SJCRH30 (cell line): ENCODE results near the gene CFAP45. TPM values are rescaled to one million over a fixed set of nuclear protein-coding genes. Genes with fewer than 3 reads are reported as not detected.

ENCODE experiments used
- DNase-seq, 2 experiments: peaks; one replicate each; pipeline ENCODE4 v3.0.0-alpha.2; 2015 to 2020
- H3K27ac ChIP-seq: fragments of 250-450 bp; sonication (Bioruptor Pico); 2 replicates; pipeline ENCODE4 v1.5.1; 2020; ENCODE audit warnings: mild to moderate bottlenecking, moderate library complexity
- H3K27me3 ChIP-seq: fragments of 250-450 bp; sonication (Bioruptor Pico); 2 replicates; pipeline ENCODE4 v1.5.1; 2020; ENCODE audit warnings: mild to moderate bottlenecking, moderate library complexity
- H3K36me3 ChIP-seq: fragments of 250-450 bp; sonication (Bioruptor Pico); 2 replicates; pipeline ENCODE4 v1.5.1; 2020; ENCODE audit warnings: mild to moderate bottlenecking, moderate library complexity
- H3K4me1 ChIP-seq: fragments of 250-450 bp; sonication (Bioruptor Pico); 2 replicates; pipeline ENCODE4 v1.5.1; 2020; ENCODE audit warnings: mild to moderate bottlenecking, moderate library complexity
- H3K4me3 ChIP-seq: fragments of 250-450 bp; sonication (Bioruptor Pico); 2 replicates; pipeline ENCODE4 v1.5.1; 2020; ENCODE audit warnings: mild to moderate bottlenecking, moderate library complexity
- H3K9me3 ChIP-seq: fragments of 250-450 bp; sonication (Bioruptor Pico); replicated peaks from 2 replicates; pipeline ENCODE4 v1.5.1; 2020; ENCODE audit warnings: mild to moderate bottlenecking, moderate library complexity
- total RNA-seq: library from RNA; depleted of rRNA; stranded (reverse); fragments of >200 nt; shearing (Covaris generic); gene quantifications from 2 replicates; pipeline ENCODE4 v1.2.3, GENCODE V29; 2014

Gene CFAP45
- total RNA-seq, 1 experiment from 2014 or later: 0.42 TPM

DNA sequence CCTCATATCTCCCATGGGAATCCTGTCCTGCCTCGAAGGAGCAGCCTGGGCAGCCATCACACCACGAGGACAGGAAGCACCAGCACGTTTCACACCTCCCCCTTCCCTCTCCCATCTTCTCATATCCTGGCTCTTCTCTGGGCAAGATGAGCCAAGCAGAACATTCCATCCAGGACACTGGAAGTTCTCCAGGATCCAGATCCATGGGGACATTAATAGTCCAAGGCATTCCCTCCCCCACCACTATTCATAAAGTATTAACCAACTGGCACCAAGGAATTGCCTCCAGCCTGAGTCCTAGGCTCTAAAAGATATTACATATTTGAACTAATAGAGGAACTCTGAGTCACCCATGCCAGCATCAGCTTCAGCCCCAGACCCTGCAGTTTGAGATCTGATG lies 64.6 kb downstream of the CFAP45 start:
- Histone ChIP-seq H3K4me1 (no peaks in the 10 kb centered on the region), H3K27ac (no peak overlapping the region), H3K36me3 (no peaks in the 10 kb centered on the region), H3K27me3 (no peaks in the 10 kb centered on the region), H3K9me3 (no peaks in the 10 kb centered on the region), H3K4me3 (no peak overlapping the region)
- no peak for DNase-seq

DNA sequence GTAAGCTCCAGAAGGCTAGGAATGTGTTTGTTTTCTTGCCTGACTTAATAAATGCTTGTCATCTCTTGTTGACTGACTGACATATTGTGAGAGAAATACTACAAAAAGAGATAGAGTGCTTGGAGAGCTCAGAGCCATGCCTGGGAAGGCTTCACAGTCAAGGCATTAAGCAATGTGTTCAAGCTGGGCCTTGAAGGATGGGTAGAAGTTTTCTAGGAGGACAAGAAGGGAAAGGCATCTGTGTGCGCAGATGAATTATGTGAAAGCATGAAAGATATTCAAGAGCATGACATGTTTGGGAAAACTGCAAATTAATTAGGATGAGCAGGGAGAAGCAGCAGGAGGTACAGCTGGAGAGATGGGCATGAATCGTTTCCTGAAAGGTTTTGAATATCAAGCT lies 67.7 kb downstream of the CFAP45 start:
- H3K4me1 ChIP-seq: no peaks in the 10 kb centered on the region
- H3K4me3 ChIP-seq: no peak overlapping the region
- no peak overlapping the region for H3K27ac ChIP-seq
- H3K9me3 ChIP-seq: no peaks in the 10 kb centered on the region
- H3K27me3 ChIP-seq: peaks cover 9% of the 10 kb centered on the region; the same call in 1 of the 2 replicates
- no peaks in the 10 kb centered on the region for H3K36me3 ChIP-seq
- no peak for DNase-seq

DNA sequence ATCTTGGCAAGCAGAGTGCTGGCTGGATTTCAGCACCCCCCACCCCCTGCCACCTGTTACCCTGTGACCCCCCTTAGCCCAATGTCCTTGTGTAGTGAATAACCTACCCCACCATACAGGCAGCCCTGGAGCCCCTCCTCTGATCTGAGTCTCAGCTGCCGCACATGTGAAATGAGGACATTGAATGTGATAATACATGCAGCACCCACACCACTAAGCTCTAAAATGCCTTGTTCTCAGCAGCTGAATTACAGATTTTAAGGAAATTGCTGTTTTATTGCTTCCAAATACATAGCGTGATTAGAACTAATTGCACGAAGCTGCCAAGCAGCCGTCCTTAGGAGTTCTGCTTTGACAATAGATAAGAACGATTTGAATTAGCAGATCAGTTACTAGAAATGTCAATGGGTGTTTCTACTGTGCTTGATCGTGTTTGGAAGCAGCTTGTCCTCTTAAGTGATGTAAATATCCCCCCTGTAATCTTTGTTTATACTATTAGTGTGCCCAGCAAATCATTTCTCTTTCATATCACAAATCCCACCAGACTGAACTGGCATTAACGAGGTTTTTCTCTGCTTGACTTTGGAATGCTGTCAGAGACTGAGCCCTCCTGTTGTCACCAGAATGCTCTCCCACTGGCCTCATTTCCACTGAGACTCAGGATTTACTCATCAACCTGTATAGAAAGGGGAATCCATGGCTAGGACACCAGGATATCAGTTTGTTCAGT lies 68.4 kb downstream of the CFAP45 start:
- H3K27me3 ChIP-seq: peaks cover 9% of the 10 kb centered on the region; the same call in 1 of the 2 replicates
- H3K36me3 ChIP-seq: no peaks in the 10 kb centered on the region
- H3K4me1 ChIP-seq: no peaks in the 10 kb centered on the region
- no peaks in the 10 kb centered on the region for H3K9me3 ChIP-seq
- no peak overlapping the region for H3K27ac ChIP-seq
- no peak overlapping the region for H3K4me3 ChIP-seq
- no peak for DNase-seq

DNA sequence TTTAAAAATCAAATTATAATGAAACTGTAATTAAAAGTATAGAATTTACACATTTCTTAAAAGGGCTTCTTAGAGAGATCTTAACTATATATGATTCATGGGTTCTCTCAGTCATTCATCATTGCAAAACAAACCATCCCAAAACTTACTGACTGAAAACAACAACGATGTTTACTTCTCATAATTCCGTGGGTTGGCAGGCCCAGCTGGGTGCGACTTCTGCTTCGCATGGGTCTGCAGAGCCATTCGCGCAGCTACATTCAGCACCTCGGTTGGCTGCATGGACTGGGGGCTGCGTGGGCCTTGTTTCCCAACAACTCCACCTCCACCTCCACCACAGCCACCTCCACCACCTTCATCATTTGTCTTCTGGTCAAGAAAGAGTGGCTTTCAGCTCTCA lies 69.2 kb downstream of the CFAP45 start:
- peaks cover 9% of the 10 kb centered on the region; the same call in 1 of the 2 replicates for H3K27me3 ChIP-seq
- no peak overlapping the region for H3K4me3 ChIP-seq
- DNase-seq: no peak
- no peaks in the 10 kb centered on the region for H3K4me1 ChIP-seq
- no peaks in the 10 kb centered on the region for H3K36me3 ChIP-seq
- H3K9me3 ChIP-seq: no peaks in the 10 kb centered on the region
- no peak overlapping the region for H3K27ac ChIP-seq

DNA sequence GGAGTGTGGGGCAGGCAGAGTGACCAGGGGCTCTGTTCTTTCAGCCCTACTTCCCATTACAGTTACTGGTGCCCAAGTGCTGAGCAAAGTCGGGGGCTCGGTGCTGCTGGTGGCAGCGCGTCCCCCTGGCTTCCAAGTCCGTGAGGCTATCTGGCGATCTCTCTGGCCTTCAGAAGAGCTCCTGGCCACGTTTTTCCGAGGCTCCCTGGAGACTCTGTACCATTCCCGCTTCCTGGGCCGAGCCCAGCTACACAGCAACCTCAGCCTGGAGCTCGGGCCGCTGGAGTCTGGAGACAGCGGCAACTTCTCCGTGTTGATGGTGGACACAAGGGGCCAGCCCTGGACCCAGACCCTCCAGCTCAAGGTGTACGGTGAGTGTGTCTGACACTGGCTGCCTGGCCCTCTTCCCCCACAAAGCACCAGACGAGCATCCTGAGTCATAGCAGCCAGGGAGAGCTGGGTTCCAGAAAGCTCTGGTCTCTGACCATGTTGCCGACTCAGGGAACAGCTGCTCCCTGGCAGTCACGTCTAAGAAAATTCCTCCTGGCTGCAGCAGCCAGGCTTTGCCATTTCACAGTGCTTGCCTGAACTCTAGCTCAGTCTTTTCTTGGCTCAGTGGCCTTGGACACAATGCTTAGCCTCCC lies 70.0 kb downstream of the CFAP45 start:
- peak; percentile 12 to 26 for DNase-seq
- Histone ChIP-seq H3K27me3 (peaks cover 9% of the 10 kb centered on the region; the same call in 1 of the 2 replicates), H3K27ac (no peak overlapping the region), H3K36me3 (no peaks in the 10 kb centered on the region), H3K4me1 (no peaks in the 10 kb centered on the region), H3K4me3 (no peak overlapping the region), H3K9me3 (no peaks in the 10 kb centered on the region)

DNA sequence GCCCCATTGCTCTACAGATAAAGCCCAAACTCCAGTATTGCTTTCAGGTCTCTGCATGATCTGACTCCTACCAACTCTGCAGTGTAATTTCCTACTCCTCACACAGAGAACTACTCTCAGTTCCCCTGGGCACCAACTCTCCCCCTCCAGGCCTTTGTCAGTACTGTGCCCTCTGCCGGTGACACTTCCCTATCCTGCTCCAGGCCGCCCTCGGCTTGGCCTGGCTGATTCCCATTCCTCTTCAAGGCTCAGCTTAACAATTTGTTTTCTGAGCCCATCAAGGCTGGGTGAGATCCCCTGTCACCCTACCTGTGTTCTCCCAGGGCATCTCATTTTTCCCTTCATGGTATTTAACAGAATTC lies 70.7 kb downstream of the CFAP45 start:
- Histone ChIP-seq H3K27ac (no peak overlapping the region), H3K4me3 (no peak overlapping the region), H3K4me1 (no peaks in the 10 kb centered on the region), H3K27me3 (peaks cover 9% of the 10 kb centered on the region; the same call in 1 of the 2 replicates), H3K36me3 (no peaks in the 10 kb centered on the region), H3K9me3 (no peaks in the 10 kb centered on the region)
- no peak for DNase-seq

DNA sequence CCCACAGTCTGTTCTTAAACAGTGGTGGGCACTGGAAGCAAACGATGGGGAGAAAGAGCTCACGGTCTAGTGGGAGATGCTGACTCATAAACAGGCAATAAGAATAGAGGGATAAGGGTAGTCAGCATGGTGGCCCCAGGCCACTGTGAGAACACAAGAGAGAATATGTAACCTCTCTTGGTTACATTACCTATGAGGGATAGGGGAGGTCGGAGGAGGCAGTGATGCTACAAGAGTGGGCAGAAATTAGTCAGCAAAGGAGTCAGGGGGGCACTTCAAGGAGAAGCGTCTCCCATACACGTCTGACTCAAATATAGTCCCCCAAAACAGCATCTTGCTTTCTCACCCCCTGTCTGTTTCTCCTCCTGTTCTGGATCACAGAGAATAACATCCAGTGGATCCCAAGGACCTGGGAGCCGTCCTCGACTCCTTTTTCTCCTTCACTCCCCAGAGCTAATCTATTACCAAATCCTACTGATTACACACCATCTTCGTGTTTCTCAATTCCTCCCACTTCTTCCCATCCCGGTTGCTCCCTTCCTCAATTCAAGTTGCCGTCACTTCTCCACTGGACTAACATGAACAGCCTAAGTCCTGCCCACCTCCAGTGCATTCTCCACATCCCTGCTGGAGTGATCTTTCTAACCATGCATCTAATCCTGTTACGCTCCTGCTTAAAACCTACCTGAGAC lies 71.2 kb downstream of the CFAP45 start:
- no peak overlapping the region for H3K4me3 ChIP-seq
- H3K36me3 ChIP-seq: no peaks in the 10 kb centered on the region
- no peaks in the 10 kb centered on the region for H3K4me1 ChIP-seq
- H3K9me3 ChIP-seq: no peaks in the 10 kb centered on the region
- H3K27ac ChIP-seq: no peak overlapping the region
- no peak for DNase-seq
- peaks cover 9% of the 10 kb centered on the region; the same call in 1 of the 2 replicates for H3K27me3 ChIP-seq

DNA sequence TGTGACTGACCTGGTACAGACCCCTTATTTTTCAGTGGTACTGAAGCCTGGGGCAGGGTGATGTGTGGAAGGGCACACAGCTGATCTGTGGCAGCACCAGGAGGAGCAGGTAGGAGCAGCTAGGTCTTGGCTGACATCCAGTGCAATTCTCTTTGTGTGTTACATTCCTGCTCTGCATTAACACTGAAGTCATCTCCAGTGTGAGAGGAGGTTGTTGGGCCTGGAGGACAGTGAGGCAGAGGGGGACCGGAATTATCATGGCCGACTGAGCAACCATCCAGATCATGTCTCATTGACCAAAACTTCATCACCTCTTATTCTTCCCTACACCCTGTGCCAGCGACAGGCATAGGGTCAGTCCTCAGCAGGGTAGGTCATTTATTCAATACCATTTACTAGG lies 71.8 kb downstream of the CFAP45 start:
- Histone ChIP-seq H3K4me3 (no peak overlapping the region), H3K4me1 (no peaks in the 10 kb centered on the region), H3K27ac (no peak overlapping the region), H3K36me3 (no peaks in the 10 kb centered on the region), H3K9me3 (no peaks in the 10 kb centered on the region), H3K27me3 (peaks cover 9% of the 10 kb centered on the region; the same call in 1 of the 2 replicates)
- no peak for DNase-seq

DNA sequence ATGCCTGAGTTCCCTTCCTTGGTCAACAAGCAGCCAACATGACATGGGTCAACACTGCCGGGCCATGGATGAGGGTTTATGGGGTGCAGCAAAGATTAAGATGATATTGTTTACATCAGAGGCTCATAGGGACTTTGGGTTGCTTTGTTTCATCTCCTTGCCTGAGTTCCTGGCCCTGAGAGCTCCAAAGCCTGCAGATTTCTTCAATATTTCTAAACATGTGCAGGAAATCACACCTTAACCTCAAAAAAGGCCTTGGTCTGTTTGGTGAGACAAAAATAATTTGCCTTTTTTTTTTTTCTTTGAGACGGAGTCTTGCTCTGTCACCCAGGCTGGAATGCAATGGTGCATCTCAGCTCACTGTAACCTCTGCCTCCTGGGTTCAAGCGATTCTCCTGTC lies 72.4 kb downstream of the CFAP45 start:
- H3K27me3 ChIP-seq: peaks cover 9% of the 10 kb centered on the region; the same call in 1 of the 2 replicates
- no peak overlapping the region for H3K4me3 ChIP-seq
- no peaks in the 10 kb centered on the region for H3K9me3 ChIP-seq
- no peaks in the 10 kb centered on the region for H3K4me1 ChIP-seq
- no peak overlapping the region for H3K27ac ChIP-seq
- DNase-seq: no peak
- no peaks in the 10 kb centered on the region for H3K36me3 ChIP-seq

DNA sequence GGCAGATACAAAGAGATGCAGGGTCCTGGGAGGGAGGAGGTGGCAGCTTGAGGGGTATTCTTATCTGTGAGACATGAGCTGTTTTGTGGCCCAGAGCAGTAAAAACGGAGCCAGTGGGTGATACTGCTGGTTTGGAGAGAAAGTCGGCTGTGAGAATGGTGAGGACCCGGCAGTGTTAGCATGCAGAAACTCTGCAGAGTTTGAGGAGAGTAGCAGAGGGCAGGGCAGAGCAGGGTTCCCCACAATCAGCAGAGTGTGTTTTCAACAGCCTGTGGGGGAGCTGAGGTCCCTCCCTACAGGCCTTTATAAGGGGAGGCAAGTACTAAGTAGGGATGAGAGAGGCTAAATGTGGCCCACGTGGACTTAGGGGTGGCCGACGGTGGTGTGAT lies 72.9 kb downstream of the CFAP45 start:
- H3K4me1 ChIP-seq: no peaks in the 10 kb centered on the region
- peaks cover 9% of the 10 kb centered on the region; the same call in 1 of the 2 replicates for H3K27me3 ChIP-seq
- DNase-seq: no peak
- no peak overlapping the region for H3K4me3 ChIP-seq
- H3K27ac ChIP-seq: no peak overlapping the region
- no peaks in the 10 kb centered on the region for H3K9me3 ChIP-seq
- no peaks in the 10 kb centered on the region for H3K36me3 ChIP-seq

DNA sequence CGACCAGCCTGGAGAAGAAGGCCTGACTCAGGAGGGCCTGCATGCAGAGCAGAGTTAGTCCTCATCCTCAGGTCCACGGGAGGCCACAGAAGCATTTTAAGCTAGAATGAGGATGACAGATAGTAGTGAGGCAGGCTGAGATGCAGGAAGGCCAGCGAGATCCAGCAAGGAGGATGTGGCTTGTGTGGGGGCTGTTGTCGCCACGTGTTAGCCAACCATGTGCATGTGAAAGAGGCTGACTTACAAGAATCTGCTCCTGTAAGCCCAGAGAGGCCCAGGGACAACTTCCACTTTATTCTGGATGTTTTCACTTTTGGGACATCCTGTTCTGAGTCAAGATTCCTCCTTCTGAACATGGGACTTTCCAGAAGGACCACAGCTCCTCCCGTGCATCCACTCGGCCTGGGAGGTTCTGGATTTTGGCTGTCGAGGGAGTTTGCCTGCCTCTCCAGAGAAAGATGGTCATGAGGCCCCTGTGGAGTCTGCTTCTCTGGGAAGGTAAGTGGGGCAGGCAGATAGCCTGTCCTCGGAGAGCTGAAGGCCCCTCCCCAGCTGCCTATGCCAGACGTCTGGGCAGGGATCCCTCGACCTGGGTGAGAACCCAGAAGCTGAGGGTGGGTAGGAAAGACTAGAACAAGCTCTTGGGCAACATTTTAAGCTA lies 73.4 kb downstream of the CFAP45 start, which contains the start of gene SLAMF8:
Gene SLAMF8, plus strand, starts transcription at position 433 of the 661 bp plus-strand sequence. Its CDS starts 26 bp downstream, at position 459.
- H3K4me1 ChIP-seq: no peaks in the 10 kb centered on the region
- no peak within 1 kb of the TSS for H3K4me3 ChIP-seq
- DNase-seq: no peak
- H3K9me3 ChIP-seq: no peaks in the 10 kb centered on the region
- H3K27ac ChIP-seq: no peak within 1 kb of the TSS
- H3K36me3 ChIP-seq: no peaks in the 10 kb centered on the region
- peaks cover 9% of the 10 kb centered on the region; the same call in 1 of the 2 replicates for H3K27me3 ChIP-seq

DNA sequence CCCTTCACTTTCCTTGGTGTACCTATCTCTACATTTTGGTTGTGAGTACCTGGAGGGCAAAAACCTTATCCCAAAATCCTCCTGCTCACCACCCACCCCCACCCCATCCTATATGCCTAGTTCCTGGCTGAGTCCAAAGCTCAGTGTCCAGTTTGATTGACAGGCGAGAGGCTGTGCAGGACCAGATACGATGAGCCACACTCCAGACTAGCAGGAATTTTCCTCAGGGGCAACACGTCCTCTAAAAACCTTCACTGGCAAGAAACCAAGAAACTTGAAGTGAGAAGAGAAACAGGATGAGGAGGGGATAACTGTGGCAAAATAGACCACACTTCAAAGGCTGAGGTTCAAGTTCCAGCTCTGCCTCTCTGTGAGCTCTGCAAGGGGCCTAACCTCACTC lies 74.4 kb downstream of the CFAP45 start:
- Histone ChIP-seq H3K36me3 (no peaks in the 10 kb centered on the region), H3K9me3 (no peaks in the 10 kb centered on the region), H3K27me3 (peaks cover 9% of the 10 kb centered on the region; the same call in 1 of the 2 replicates), H3K4me3 (no peak overlapping the region), H3K27ac (no peak overlapping the region), H3K4me1 (no peaks in the 10 kb centered on the region)
- DNase-seq: no peak

DNA sequence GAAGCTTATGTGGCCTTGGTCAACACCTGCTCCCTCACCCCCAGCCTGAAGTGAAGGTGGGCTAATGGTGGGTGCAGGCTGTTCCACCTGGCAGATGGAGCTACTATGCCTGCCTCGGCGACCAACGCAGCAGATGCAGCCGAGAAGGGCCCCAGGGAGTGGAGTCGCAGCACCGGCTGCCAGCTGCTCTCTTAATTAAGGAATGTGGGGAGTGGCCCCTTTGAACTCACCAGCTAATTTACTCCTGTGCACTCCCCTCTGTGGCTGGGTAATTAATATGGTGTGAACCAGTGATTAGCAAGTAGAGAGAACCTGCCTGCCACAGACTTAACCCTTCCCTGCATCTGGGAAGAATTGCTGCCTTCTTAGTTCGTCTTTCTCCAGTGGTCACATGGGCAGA lies 76.6 kb downstream of the CFAP45 start:
- DNase-seq: no peak
- no peak overlapping the region for H3K4me3 ChIP-seq

More for the DNA sequence above, 76.6 kb downstream of the CFAP45 start:
- H3K4me1 ChIP-seq: no peaks in the 10 kb centered on the region
- no peaks in the 10 kb centered on the region for H3K9me3 ChIP-seq
- H3K27me3 ChIP-seq: no peaks in the 10 kb centered on the region; the same call in 1 of the 2 replicates
- H3K27ac ChIP-seq: no peak overlapping the region
- H3K36me3 ChIP-seq: no peaks in the 10 kb centered on the region
